Pulmonary artery endothelial cell (primary cell): ENCODE measurements around the gene SYT8. TPM values are rescaled to one million over a fixed set of nuclear protein-coding genes. Genes with fewer than 3 reads are reported as not detected.
"Not testable (repeated sequence)": the region's sequence is repeated elsewhere in the genome, so short reads cannot be mapped to it uniquely, and the experiment has no call there.

ENCODE experiments used
- DNase-seq: peaks from one replicate; pipeline ENCODE4 v3.0.0-alpha.2; 2011; ENCODE audit warnings: low read depth, low spot score
- total RNA-seq: library from RNA; depleted of rRNA; stranded (reverse); fragments of >200 nt; gene quantifications from 2 replicates; pipeline ENCODE4 v1.2.3, GENCODE V29; 2014

Gene SYT8
- not detected in 2 replicates for total RNA-seq

GRCh38 chr11:1834779-1835670, at the start of gene SYT8:
TSS of gene SYT8 (plus strand) at chr11:1834990. CDS start at chr11:1835106, 116 bp downstream.
- DNase-seq = no peak

- no peak for DNase-seq
Measured at GRCh38 chr11:1785749-1786413, 48.9 kb upstream of the SYT8 start.

- no peak for DNase-seq
Measured at GRCh38 chr11:1786466-1786865, 48.3 kb upstream of the SYT8 start.

- no peak for DNase-seq
Measured at GRCh38 chr11:1791912-1792311, 42.9 kb upstream of the SYT8 start.

- no peak for DNase-seq
Measured at GRCh38 chr11:1792461-1792860, 42.3 kb upstream of the SYT8 start.

GRCh38 chr11:1793081-1793480, 41.7 kb upstream of the SYT8 start:
- no peak for DNase-seq

GRCh38 chr11:1796413-1797011, 38.3 kb upstream of the SYT8 start:
- no peak for DNase-seq

- no peak for DNase-seq
Measured at GRCh38 chr11:1797391-1798125, 37.2 kb upstream of the SYT8 start.

- no peak for DNase-seq
Measured at GRCh38 chr11:1803246-1803645, 31.5 kb upstream of the SYT8 start.

- DNase-seq = not testable (repeated sequence)
Measured at GRCh38 chr11:1803835-1804519, 30.8 kb upstream of the SYT8 start.

- no peak for DNase-seq
Measured at GRCh38 chr11:1805525-1805924, 29.3 kb upstream of the SYT8 start.

- DNase-seq = no peak
Measured at GRCh38 chr11:1807264-1807995, 27.4 kb upstream of the SYT8 start.

- no peak for DNase-seq
Measured at GRCh38 chr11:1810761-1811160, 24.0 kb upstream of the SYT8 start.

- no peak for DNase-seq
Measured at GRCh38 chr11:1812274-1812673, 22.5 kb upstream of the SYT8 start.

GRCh38 chr11:1812801-1813200, 22.0 kb upstream of the SYT8 start:
- no peak for DNase-seq

- DNase-seq = not testable (repeated sequence)
Measured at GRCh38 chr11:1813356-1813755, 21.4 kb upstream of the SYT8 start.

GRCh38 chr11:1814691-1815090, 20.1 kb upstream of the SYT8 start:
- no peak for DNase-seq

GRCh38 chr11:1815311-1815710, 19.5 kb upstream of the SYT8 start:
- no peak for DNase-seq

- DNase-seq = no peak
Measured at GRCh38 chr11:1815751-1816150, 19.0 kb upstream of the SYT8 start.

GRCh38 chr11:1817000-1817399, 17.8 kb upstream of the SYT8 start:
- DNase-seq = no peak
